Measurements from ENCODE around the gene TSPAN16.

- TF ChIP-seq CTCF (IDR thresholded peaks at IDR 0.05) = no peak
- TF ChIP-seq POLR2A (IDR thresholded peaks at IDR 0.05) = no peak
Observed at GRCh38 chr19:11267316-11268085, 28.5 kb upstream of the TSPAN16 start.
